IPS-11a (cell line): ENCODE measurements around the gene COMMD1.
"Not testable (repeated sequence)": the region's sequence is repeated elsewhere in the genome, so short reads cannot be mapped to it uniquely, and the experiment has no call there.

Experiments used
- H3K4me3 ChIP-seq: one replicate; pipeline ENCODE4 v1.5.1; 2013; ENCODE audit warnings: low read depth, low read length, control low read depth

The COMMD1 gene

GRCh38 chr2:62133320-62133823, 227.9 kb downstream of the COMMD1 start:
- no peak overlapping the region for H3K4me3 ChIP-seq

- H3K4me3 ChIP-seq = no peak overlapping the region
These were observed 231.7 kb downstream of the COMMD1 start for GRCh38 chr2:62136956-62137830.

GRCh38 chr2:62140426-62141141, 235.1 kb downstream of the COMMD1 start:
- H3K4me3 ChIP-seq = no peak overlapping the region

- no peak overlapping the region for H3K4me3 ChIP-seq
These were observed 235.8 kb downstream of the COMMD1 start for GRCh38 chr2:62141142-62141740.

DNA sequence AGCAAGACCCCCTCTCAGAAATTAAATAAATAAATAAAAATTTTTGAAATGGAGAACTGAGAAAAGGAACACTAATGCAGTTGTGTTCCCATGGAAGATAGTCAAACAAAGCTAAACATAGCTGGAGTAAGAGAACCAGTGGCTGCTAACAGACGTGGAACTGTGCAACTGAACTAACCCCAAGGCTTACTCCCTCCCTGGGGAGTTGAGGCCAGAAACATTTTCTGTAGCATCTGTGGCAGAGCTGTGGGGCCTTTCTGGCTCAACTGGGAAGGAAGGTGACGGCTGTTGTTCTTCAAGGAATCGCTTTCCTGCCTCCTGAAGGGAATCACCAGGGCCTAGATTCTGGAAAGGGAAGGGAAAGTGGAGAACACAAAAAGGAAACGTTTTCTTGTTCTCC, 236.6 kb downstream of the COMMD1 start:
- H3K4me3 ChIP-seq = no peak overlapping the region

DNA sequence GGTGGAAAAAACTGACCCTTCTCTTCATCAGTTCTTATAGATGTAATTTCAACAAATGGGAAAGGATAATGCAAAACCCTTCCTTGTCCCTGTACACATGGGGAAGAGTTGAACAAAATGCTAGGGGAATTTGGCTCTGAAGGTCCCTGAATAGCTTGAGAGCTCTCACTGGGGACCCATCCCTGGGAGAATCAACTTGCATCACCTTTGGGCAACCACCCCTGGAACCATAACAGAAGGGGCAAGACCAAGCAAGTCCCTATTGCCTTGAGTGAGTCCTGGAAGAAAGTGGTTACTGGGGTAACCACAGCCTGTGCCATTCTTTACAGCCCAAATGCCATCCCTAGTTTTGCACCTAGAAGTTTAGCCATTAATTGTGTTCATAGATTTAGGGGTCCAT, 238.2 kb downstream of the COMMD1 start:
- no peak overlapping the region for H3K4me3 ChIP-seq

GRCh38 chr2:62144689-62145477, 239.4 kb downstream of the COMMD1 start:
- no peak overlapping the region for H3K4me3 ChIP-seq

DNA sequence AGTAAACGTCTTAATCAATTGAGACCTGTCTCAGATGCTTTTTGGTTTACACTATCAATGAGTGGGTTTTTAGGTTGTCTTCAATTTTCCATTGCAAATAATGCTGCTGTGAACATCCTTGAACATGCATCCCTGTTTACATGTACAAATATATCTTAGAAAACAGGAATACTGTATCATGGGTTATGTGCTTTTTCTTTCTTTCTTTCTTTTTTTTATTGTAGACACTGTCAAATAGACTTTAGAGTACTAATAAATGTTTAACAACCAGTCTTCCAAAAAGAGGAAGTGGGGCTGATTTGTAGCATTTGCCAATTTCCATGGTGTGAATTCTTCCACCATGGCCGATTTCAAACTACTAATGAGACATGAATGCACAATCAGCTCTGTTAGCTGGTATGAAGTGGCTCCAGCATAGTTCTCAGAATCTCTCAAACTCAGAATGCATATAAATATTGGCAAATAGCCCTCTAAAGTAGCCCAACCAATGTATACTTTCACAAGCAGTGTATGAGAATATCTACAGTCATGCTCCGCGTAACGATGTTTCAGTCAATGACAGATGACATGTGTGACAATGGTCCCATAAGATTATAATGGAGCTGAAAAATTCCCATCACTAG, 240.1 kb downstream of the COMMD1 start:
- no peak overlapping the region for H3K4me3 ChIP-seq

DNA sequence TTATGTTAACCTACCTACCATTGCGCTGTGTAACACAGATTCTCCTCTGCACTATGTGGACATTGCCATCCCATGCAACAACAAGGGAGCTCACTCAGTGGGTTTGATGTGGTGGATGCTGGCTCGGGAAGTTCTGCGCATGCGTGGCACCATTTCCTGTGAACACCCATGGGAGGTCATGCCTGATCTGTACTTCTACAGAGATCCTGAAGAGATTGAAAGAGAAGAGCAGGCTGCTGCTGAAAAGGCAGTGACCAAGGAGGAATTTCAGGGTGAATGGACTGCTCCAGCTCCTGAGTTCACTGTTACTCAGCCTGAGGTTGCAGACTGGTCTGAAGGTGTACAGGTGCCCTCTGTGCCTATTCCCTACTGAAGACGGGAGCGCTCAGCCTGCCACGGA, 241.3 kb downstream of the COMMD1 start:
- H3K4me3 ChIP-seq = not testable (repeated sequence)

DNA sequence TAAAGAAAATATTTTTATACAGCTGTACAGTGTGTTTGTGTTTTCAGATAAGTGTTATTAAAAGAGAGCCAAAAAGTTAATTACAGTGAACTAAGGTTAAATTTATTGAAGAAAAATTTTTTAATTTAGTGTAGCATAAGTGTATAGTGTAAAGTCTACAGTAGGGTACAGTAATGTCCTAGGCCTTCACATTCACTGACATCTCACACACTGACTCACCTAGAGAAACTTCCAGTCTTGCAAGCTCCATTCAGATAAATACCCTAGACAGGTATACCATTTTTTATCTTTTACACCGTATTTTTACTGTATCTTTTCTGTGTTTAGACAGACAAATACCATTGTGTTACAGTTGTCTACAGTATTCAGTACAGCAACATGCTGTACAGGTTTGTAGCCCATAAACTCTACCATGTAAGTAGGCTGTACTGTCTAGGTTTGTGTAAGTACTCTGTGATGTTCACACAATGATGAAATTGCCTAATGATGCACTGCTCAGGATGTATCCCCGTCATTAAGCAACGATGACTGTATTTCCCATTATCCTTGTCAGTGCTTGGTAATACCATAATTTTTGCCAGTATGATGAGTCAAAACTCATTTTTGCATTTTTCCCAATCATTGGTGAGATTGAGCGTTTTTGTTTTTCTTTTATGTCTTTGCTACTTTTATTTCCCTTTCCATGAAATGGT, 242.3 kb downstream of the COMMD1 start:
- no peak overlapping the region for H3K4me3 ChIP-seq

GRCh38 chr2:62149708-62150107, 244.2 kb downstream of the COMMD1 start:
- no peak overlapping the region for H3K4me3 ChIP-seq

- H3K4me3 ChIP-seq = no peak overlapping the region
These were observed 245.3 kb downstream of the COMMD1 start for GRCh38 chr2:62150597-62151305.

DNA sequence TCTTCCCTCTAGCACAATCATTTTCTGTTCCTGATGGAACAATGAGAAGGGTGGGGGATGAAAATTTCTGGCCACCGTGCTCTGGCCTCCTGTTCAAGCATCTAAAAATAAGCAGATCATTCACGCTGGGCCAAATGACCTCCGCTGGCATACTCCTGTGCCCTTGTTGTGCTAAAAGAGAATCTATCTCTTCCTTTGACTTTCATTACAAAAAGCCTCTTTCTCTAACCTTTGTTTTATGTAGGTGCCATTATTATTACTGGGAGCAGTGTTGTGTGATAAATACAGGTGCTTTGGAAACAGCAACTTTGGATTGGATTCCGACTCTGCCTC, 245.8 kb downstream of the COMMD1 start:
- H3K4me3 ChIP-seq = no peak overlapping the region

GRCh38 chr2:62152000-62152399, 246.5 kb downstream of the COMMD1 start:
- H3K4me3 ChIP-seq = no peak overlapping the region

DNA sequence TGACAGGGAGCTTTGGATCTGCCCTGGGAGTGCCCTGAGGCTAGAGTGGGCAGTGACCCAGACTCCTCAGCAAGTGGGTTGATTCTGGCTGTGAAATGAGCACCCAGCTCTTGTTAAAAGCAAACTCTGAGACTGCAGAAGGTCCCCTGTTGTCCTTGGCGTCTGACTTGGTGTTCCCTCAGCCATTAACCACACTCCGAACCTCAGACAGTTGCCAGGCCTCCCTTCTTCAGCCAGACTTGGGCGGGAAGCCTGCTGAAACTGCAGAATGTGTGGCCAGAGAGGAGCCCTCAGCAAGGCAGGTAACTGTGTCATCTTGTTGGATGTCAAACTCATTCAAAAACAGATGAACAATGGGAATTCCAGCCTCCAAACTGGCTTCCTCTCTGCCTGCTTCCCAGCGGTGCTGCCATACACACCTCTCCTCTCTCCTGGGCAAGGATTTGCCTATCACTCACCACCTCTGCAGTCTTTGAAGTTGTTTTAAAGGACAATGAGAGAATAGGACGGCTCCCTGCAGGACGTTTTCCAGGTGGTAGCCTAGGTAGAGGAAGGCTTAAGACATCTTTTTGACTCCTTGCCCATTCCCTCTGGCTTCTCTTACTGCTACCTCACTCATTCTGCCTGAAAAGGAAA, 251.5 kb downstream of the COMMD1 start:
- no peak overlapping the region for H3K4me3 ChIP-seq

DNA sequence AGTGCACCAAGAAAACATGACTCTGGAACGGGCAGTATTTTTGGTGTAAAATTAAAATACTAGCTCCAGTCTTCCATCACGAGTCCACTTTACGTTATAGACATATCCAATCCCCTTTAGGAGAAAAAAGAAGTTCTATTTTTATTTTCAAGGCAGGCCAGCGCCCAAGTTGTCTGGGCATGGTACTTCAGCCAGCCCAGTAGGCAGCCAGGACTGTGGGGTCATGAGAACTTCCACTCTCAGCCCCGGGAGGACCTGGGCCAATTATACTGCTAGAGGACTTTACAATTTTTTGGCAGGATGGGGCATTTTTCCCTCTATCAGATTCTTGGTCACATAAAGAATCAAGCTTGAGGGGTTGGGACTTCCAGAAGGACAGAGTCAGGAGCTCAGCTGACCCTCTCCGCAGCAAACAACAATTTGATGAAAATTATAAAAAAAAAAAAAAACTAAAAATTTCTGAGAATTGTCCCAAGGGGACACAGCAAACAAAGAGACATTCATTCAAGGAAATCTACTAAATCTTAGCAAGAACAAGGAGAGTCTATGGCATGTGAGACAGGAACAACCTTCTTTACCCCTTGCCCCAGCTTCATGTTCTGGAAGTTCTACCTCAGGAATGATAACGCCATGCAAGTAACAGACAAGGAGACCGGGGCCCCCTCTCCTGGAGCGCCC, 253.1 kb downstream of the COMMD1 start:
- no peak overlapping the region for H3K4me3 ChIP-seq

- H3K4me3 ChIP-seq = not testable (repeated sequence)
These were observed 255.2 kb downstream of the COMMD1 start for GRCh38 chr2:62160691-62161090.

DNA sequence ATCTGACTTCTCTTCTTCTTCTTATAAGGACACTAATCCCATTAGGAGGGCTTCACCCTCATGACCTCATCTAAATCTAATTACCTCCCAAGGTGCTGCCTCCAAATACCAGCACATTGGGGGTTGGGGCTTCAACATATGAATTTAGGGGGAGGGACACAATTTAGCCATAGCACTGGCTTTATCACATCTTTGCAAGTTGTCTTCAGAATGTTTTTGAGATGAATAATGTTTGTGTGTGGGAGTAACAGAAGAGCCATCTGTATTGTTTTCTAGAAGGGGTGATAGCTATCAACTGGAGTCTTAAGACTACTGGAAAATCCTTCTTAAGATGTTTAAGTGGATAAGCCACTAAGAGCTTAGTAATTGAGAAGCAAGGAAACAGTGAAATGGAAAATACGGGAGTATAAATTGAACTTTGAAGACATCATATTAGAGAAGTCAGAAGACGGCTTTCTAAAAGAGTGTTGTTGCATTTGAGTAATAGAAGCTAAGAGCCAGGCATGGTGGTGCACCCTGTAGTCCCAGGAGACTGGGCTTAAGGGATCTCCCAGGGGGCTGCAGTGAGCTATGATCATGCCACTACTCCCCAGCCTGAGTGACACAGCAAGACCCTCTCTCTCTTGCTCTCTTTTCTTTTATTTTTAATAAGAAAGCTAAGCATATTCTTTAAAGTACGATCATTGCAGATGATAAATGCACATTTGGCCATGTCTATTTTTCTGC, 257.8 kb downstream of the COMMD1 start:
- H3K4me3 ChIP-seq = no peak overlapping the region
